Mesenchymal stem cell (in vitro differentiated cells and primary cell): ENCODE results near the gene SPATA16.
"Not testable (repeated sequence)": the region's sequence is repeated elsewhere in the genome, so short reads cannot be mapped to it uniquely, and the experiment has no call there.

Experiments used
- DNase-seq: peaks from one replicate; pipeline ENCODE4 v3.0.0-alpha.2; 2013
- H2AFZ ChIP-seq: one replicate; pipeline ENCODE4 v1.6.1; 2013; ENCODE audit warnings: low read depth, mild to moderate bottlenecking, control low read depth, inconsistent platforms, low read length, moderate library complexity
- H2AK5ac ChIP-seq: 2 replicates; pipeline ENCODE4 v1.6.1; 2013; ENCODE audit warnings: low read length, moderate library complexity, mild to moderate bottlenecking, inconsistent platforms; ENCODE audit not compliant: severe bottlenecking
- H2BK120ac ChIP-seq: one replicate; pipeline ENCODE4 v1.6.1; 2013; ENCODE audit warnings: low read depth, mild to moderate bottlenecking, inconsistent platforms, low read length, moderate library complexity
- H2BK12ac ChIP-seq, 2 experiments: one replicate each; pipeline ENCODE4 v1.6.1; 2013; ENCODE audit warnings: inconsistent platforms in 2 of 2, low read length in 2 of 2, mild to moderate bottlenecking in 2 of 2, moderate library complexity in 2 of 2, control low read depth in 1 of 2
- H2BK15ac ChIP-seq: one replicate; pipeline ENCODE4 v1.6.1; 2013; ENCODE audit warnings: mild to moderate bottlenecking, low read depth, inconsistent platforms; ENCODE audit not compliant: poor library complexity, severe bottlenecking
- H2BK5ac ChIP-seq: 2 replicates; pipeline ENCODE4 v1.6.1; 2013; ENCODE audit warnings: low read depth, mild to moderate bottlenecking, low read length, control low read depth, inconsistent platforms; ENCODE audit not compliant: poor library complexity, severe bottlenecking
- H3K14ac ChIP-seq, 2 experiments: one replicate each; pipeline ENCODE4 v1.6.1; 2013; ENCODE audit warnings: inconsistent platforms in 2 of 2, low read length in 2 of 2, control low read depth in 1 of 2, mild to moderate bottlenecking in 1 of 2, moderate library complexity in 1 of 2
- H3K18ac ChIP-seq, 2 experiments: one replicate each; pipeline ENCODE4 v1.6.1; 2013; ENCODE audit warnings: inconsistent platforms in 2 of 2, low read length in 2 of 2, control low read depth in 1 of 2, low read depth in 1 of 2, mild to moderate bottlenecking in 1 of 2
- H3K23ac ChIP-seq, 2 experiments: one replicate each; pipeline ENCODE4 v1.6.1; 2013; ENCODE audit warnings: inconsistent platforms in 2 of 2, low read length in 2 of 2, mild to moderate bottlenecking in 2 of 2, moderate library complexity in 2 of 2, control low read depth in 1 of 2
- H3K27ac ChIP-seq: 2 replicates; pipeline ENCODE4 v1.5.1; 2013; ENCODE audit warnings: mild to moderate bottlenecking, moderate library complexity, low read length, control low read depth, inconsistent platforms; ENCODE audit not compliant: poor library complexity, severe bottlenecking
- H3K27me3 ChIP-seq, 2 experiments: 2 replicates each; pipeline versions ENCODE4 v1.6.1 to v1.7.0; 2013; ENCODE audit warnings: low read length in 2 of 2, mild to moderate bottlenecking in 2 of 2, moderate library complexity in 2 of 2, control low read depth in 1 of 2, inconsistent platforms in 1 of 2; ENCODE audit not compliant: control insufficient read depth in 1 of 2, insufficient read depth in 1 of 2
- H3K36me3 ChIP-seq, 2 experiments: 2 replicates each; pipeline versions ENCODE4 v1.6.1 to v1.7.0; 2013; ENCODE audit warnings: low read length in 2 of 2, control low read depth in 1 of 2, inconsistent platforms in 1 of 2, low read depth in 1 of 2, mild to moderate bottlenecking in 1 of 2; ENCODE audit not compliant: insufficient read depth in 2 of 2, control insufficient read depth in 1 of 2
- H3K4ac ChIP-seq, 2 experiments: one replicate each; pipeline ENCODE4 v1.6.1; 2013; ENCODE audit warnings: inconsistent platforms in 2 of 2, low read length in 2 of 2, mild to moderate bottlenecking in 2 of 2, moderate library complexity in 2 of 2, control low read depth in 1 of 2, low read depth in 1 of 2
- H3K4me1 ChIP-seq: 2 replicates; pipeline ENCODE4 v1.6.1; 2013; ENCODE audit warnings: low read depth, low read length, control low read depth; ENCODE audit not compliant: control insufficient read depth, insufficient read depth
- H3K4me2 ChIP-seq: 2 replicates; pipeline ENCODE4 v1.6.1; 2013; ENCODE audit warnings: low read length, mild to moderate bottlenecking, inconsistent platforms; ENCODE audit not compliant: poor library complexity, severe bottlenecking
- H3K4me3 ChIP-seq, 2 experiments: 2 replicates each; pipeline versions ENCODE4 v1.5.1 to v1.7.0; 2013; ENCODE audit warnings: low read length in 2 of 2, mild to moderate bottlenecking in 2 of 2, control low read depth in 1 of 2, low read depth in 1 of 2; ENCODE audit not compliant: insufficient read depth in 1 of 2
- H3K79me1 ChIP-seq: replicated peaks from 2 replicates; pipeline ENCODE4 v1.6.1; 2013; ENCODE audit warnings: mild to moderate bottlenecking, control low read depth, low read length, inconsistent platforms; ENCODE audit not compliant: poor library complexity, severe bottlenecking
- H3K9ac ChIP-seq: 2 replicates; pipeline ENCODE4 v1.7.0; 2013; ENCODE audit warnings: mild to moderate bottlenecking, low read length, moderate library complexity
- H3K9me3 ChIP-seq: 2 replicates; pipeline ENCODE4 v1.7.0; 2013; ENCODE audit warnings: mild to moderate bottlenecking, low read length; ENCODE audit not compliant: control insufficient read depth
- H4K8ac ChIP-seq: one replicate; pipeline ENCODE4 v1.6.1; 2013; ENCODE audit warnings: inconsistent platforms, mild to moderate bottlenecking, low read length, moderate library complexity
- H4K91ac ChIP-seq: one replicate; pipeline ENCODE4 v1.6.1; 2013; ENCODE audit warnings: mild to moderate bottlenecking, low read length, inconsistent platforms
- WGBS: methylation state at CpG from one replicate; pipeline ENCODE4 v1.1.7; 2013; ENCODE audit warnings: mixed read lengths; 5-methylcytosine and 5-hydroxymethylcytosine counted together

The SPATA16 gene

GRCh38 chr3:172869784-172870518 is 271.1 kb downstream of the SPATA16 start:
- Histone ChIP-seq H2BK5ac (no peak overlapping the region), H2BK12ac (no peak overlapping the region), H3K14ac (no peak overlapping the region), H3K4me2 (no peak overlapping the region), H3K36me3 (no peaks in the 10 kb centered on the region), H2BK15ac (no peak overlapping the region), H3K4ac (no peak overlapping the region), H3K4me3 (no peak overlapping the region), H3K9me3 (no peaks in the 10 kb centered on the region), H2AK5ac (no peak overlapping the region), H4K91ac (no peak overlapping the region), H3K27ac (no peak overlapping the region), H3K9ac (no peak overlapping the region), H3K4me1 (no peaks in the 10 kb centered on the region), H3K23ac (no peak overlapping the region), H2BK120ac (no peak overlapping the region), H2AFZ (no peak overlapping the region), H3K79me1 (no peaks in the 10 kb centered on the region), H3K27me3 (peaks cover 0 to 40% of the 10 kb centered on the region in 2 experiments), H3K18ac (no peak overlapping the region), H4K8ac (no peak overlapping the region)
- 86% methylated on average over 3 of the region's 3 CpGs for WGBS
- DNase-seq = no peak

- Histone ChIP-seq H2AFZ (no peak overlapping the region), H4K8ac (no peak overlapping the region), H3K4me1 (no peaks in the 10 kb centered on the region), H3K79me1 (no peaks in the 10 kb centered on the region), H3K27ac (no peak overlapping the region), H2BK120ac (no peak overlapping the region), H3K14ac (no peak overlapping the region), H2BK12ac (no peak overlapping the region), H3K9me3 (no peaks in the 10 kb centered on the region), H3K23ac (no peak overlapping the region), H3K36me3 (no peaks in the 10 kb centered on the region), H3K18ac (no peak overlapping the region), H2BK15ac (no peak overlapping the region), H2BK5ac (no peak overlapping the region), H4K91ac (no peak overlapping the region), H3K4ac (no peak overlapping the region), H3K4me2 (no peak overlapping the region), H3K4me3 (no peak overlapping the region), H2AK5ac (no peak overlapping the region), H3K9ac (no peak overlapping the region), H3K27me3 (peaks cover 0 to 40% of the 10 kb centered on the region in 2 experiments)
- no peak for DNase-seq
- 85% methylated on average over 3 of the region's 3 CpGs for WGBS
These were observed 271.7 kb downstream of the SPATA16 start for GRCh38 chr3:172869368-172869771.

- Histone ChIP-seq H3K27ac (no peak overlapping the region), H2AK5ac (no peak overlapping the region), H3K14ac (no peak overlapping the region), H4K8ac (no peak overlapping the region), H2BK5ac (no peak overlapping the region), H3K4me3 (no peak overlapping the region), H4K91ac (no peak overlapping the region), H3K4me1 (no peaks in the 10 kb centered on the region), H2BK12ac (no peak overlapping the region), H3K36me3 (no peaks in the 10 kb centered on the region), H3K27me3 (peaks cover 0 to 40% of the 10 kb centered on the region in 2 experiments), H3K18ac (no peak overlapping the region), H2BK15ac (no peak overlapping the region), H3K9ac (no peak overlapping the region), H3K9me3 (no peaks in the 10 kb centered on the region), H3K4ac (no peak overlapping the region), H3K79me1 (no peaks in the 10 kb centered on the region), H3K23ac (no peak overlapping the region), H2BK120ac (no peak overlapping the region), H3K4me2 (no peak overlapping the region), H2AFZ (no peak overlapping the region)
- no peak for DNase-seq
- 99% methylated on average over 2 of the region's 2 CpGs for WGBS
These were observed 272.3 kb downstream of the SPATA16 start for GRCh38 chr3:172868582-172869200.

GRCh38 chr3:172866726-172867350 is 274.2 kb downstream of the SPATA16 start:
- peaks cover 0 to 37% of the 10 kb centered on the region in 2 experiments for H3K27me3 ChIP-seq
- not testable (repeated sequence) for H2AK5ac ChIP-seq, H4K8ac ChIP-seq, H4K91ac ChIP-seq, H3K4ac ChIP-seq, H2BK120ac ChIP-seq, H3K4me1 ChIP-seq, H3K14ac ChIP-seq, H2AFZ ChIP-seq, H3K23ac ChIP-seq, H3K9me3 ChIP-seq, H2BK15ac ChIP-seq, H2BK5ac ChIP-seq, H3K36me3 ChIP-seq, H3K27ac ChIP-seq, H2BK12ac ChIP-seq, H3K18ac ChIP-seq, H3K9ac ChIP-seq, H3K4me3 ChIP-seq, DNase-seq, H3K4me2 ChIP-seq, H3K79me1 ChIP-seq
- 92% methylated on average over 37 of the region's 38 CpGs for WGBS
